ENCODE measurements around the gene NUP210L. TPM values are rescaled to one million over a fixed set of nuclear protein-coding genes. Genes with fewer than 3 reads are reported as not detected.
A peak's percentile ranks its signal among the peaks of the same experiment; 100 is the strongest.

NUP210L gene
- total and polyA plus RNA-seq, 9 of the 15 experiments (the other 6 are each of a cell fraction or from before 2014, with no cell fraction given), result 0.01 to 0.04 TPM; not detected in 7

DNA sequence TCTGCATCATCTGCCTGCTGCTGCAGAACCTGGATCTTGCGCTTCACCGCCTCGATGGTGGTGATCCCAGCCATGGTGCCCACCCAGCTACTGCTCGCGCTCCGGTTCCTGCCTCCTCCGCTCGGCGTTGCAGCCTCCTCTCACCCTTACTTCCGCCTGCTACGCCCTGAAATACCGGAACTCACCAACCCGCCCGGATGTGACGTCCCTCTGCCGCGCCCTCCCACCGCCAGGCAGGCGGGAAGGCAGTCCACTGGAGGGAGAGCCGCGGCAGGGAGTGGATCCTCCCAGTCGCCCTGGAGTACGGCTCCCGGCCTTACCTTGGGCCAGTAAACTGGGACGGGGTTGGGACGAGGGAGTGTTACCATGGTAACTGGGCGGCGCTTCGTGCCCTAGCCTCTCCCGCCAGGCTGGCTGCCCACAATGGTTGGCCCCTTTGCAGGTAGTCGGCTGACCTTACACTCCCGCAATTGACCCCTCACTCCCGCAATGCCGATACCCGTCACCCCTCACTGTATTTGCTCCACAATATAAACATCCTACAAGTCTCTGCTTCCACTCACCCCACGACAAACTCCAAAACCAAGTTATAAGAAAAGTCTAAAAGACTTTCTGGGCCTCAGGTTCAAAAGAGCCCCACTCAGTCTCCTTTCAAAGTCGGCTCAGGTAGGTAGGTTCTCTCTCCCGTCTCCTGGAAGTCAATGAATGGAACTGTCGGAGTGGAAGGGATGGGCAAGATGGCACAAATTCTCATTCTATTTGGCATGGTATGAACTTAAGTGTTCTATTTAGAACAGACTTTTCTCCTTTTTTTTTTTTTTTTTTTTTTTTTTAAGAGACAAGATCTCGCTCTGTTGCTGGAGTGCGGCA lies 28.4 kb upstream of the NUP210L start (continued):
- TF ChIP-seq CC2D1A (IDR thresholded peaks at IDR 0.05) (0 out of 2 replicates have a peak, but pooled peaks have one; percentile 2), RBFOX2 (IDR thresholded peaks at IDR 0.05; ENCODE audit: low read depth, low read length) (peak; percentile 96), BRD4 (IDR thresholded peaks at IDR 0.05) (peak; percentile 71; the same call in 1 of the 2 replicates), ID3 (CRISPR knock-in tag; IDR thresholded peaks at IDR 0.05) (no peak), ID3 (tag; IDR thresholded peaks at IDR 0.05) (peak; percentile 72; the same call in 1 of the 2 replicates), DIDO1 (tag; IDR thresholded peaks at IDR 0.05; ENCODE audit: low read depth) (peak; percentile 43; the same call in 1 of the 2 replicates), KLF16 (IDR thresholded peaks at IDR 0.05) (0 out of 2 replicates have a peak, but pooled peaks have one; percentile 28), CTBP1 (IDR thresholded peaks at IDR 0.05; ENCODE audit: borderline replicate concordance) (peak; percentile 90), ZNF436 (CRISPR knock-in tag; IDR thresholded peaks at IDR 0.05) (no peak), ZNF449 (CRISPR knock-in tag; IDR thresholded peaks at IDR 0.05) (no peak), NR2C2 (CRISPR knock-in tag; IDR thresholded peaks at IDR 0.05) (no peak; the same call in 1 of the 2 replicates), NR2C2 (tag; IDR thresholded peaks at IDR 0.05) (peak; percentile 85), HDAC2 (IDR thresholded peaks at IDR 0.05) (peak; percentile 80; the same call in 1 of the 2 replicates), BMI1 (IDR thresholded peaks at IDR 0.05; ENCODE audit: low read length) (peak; percentile 84; the same call in 1 of the 2 replicates), PKNOX1 (IDR thresholded peaks at IDR 0.05) (peak; percentile 71), ZBED1 (IDR thresholded peaks at IDR 0.05) (peak; percentile 50; the same call in 1 of the 2 replicates), RNF219 (CRISPR knock-in tag; IDR thresholded peaks at IDR 0.05) (no peak)

Data from K562 (cell line).